GM18511 (cell line): ENCODE results near the gene IQSEC1.

ENCODE experiments used
- ATAC-seq: cut with Tn5 transposase; IDR thresholded peaks from one replicate; pipeline ENCODE4 v1.9.1; 2021; ENCODE audit warnings: mild to moderate bottlenecking, moderate library complexity; ENCODE audit not compliant: unreplicated experiment

IQSEC1 gene

GRCh38 chr3:12975748-12976522 is 97.3 kb downstream of the IQSEC1 start:
- ATAC-seq: no peak

GRCh38 chr3:12974819-12975218 is 98.4 kb downstream of the IQSEC1 start:
- no peak for ATAC-seq

GRCh38 chr3:12974334-12974733 is 98.9 kb downstream of the IQSEC1 start:
- no peak for ATAC-seq

- ATAC-seq: peak; percentile 53
Observed at GRCh38 chr3:12973827-12974226, 99.4 kb downstream of the IQSEC1 start.

- no peak for ATAC-seq
Observed at GRCh38 chr3:12972781-12973702, 100.2 kb downstream of the IQSEC1 start.

- no peak for ATAC-seq
Observed at GRCh38 chr3:12972043-12972442, 101.2 kb downstream of the IQSEC1 start.

- ATAC-seq: no peak
Observed at GRCh38 chr3:12970684-12971083, 102.5 kb downstream of the IQSEC1 start.

GRCh38 chr3:12969486-12969885 is 103.7 kb downstream of the IQSEC1 start:
- no peak for ATAC-seq

- no peak for ATAC-seq
Observed at GRCh38 chr3:12968541-12968940, 104.7 kb downstream of the IQSEC1 start.

GRCh38 chr3:12967606-12968351 is 105.5 kb downstream of the IQSEC1 start:
- ATAC-seq: peak; percentile 75

- ATAC-seq: peak; percentile 19
Observed at GRCh38 chr3:12966847-12967605, 106.2 kb downstream of the IQSEC1 start.

GRCh38 chr3:12965999-12966846 is 107.0 kb downstream of the IQSEC1 start:
- ATAC-seq: no peak

GRCh38 chr3:12964711-12965612 is 108.3 kb downstream of the IQSEC1 start:
- ATAC-seq: no peak

GRCh38 chr3:12963922-12964701 is 109.1 kb downstream of the IQSEC1 start:
- ATAC-seq: no peak

GRCh38 chr3:12963231-12963896 is 109.9 kb downstream of the IQSEC1 start:
- ATAC-seq: no peak

GRCh38 chr3:12962292-12962691 is 110.9 kb downstream of the IQSEC1 start:
- ATAC-seq: no peak

- ATAC-seq: no peak
Observed at GRCh38 chr3:12961697-12962036, 111.6 kb downstream of the IQSEC1 start.
